GM10266 (cell line): ENCODE results near the gene PRELP.
A peak's percentile ranks its signal among the peaks of the same experiment; 100 is the strongest.
"Not testable (repeated sequence)": the region's sequence is repeated elsewhere in the genome, so short reads cannot be mapped to it uniquely, and the experiment has no call there.

Source experiments
- DNase-seq: peaks from one replicate; pipeline ENCODE4 v3.0.0; 2012; ENCODE audit errors: extremely low spot score
- CTCF ChIP-seq: IDR thresholded peaks from 2 replicates; pipeline ENCODE4 v1.5.1; 2012; ENCODE audit warnings: mild to moderate bottlenecking, low read depth; ENCODE audit not compliant: control insufficient read depth, insufficient read depth; ENCODE audit errors: missing control alignments

PRELP gene

GRCh38 chr1:203462143-203462542, 13.5 kb upstream of the PRELP start:
- no peak for TF ChIP-seq CTCF
- no peak for DNase-seq

- no peak for TF ChIP-seq CTCF
- no peak for DNase-seq
These were observed 12.7 kb upstream of the PRELP start for GRCh38 chr1:203462878-203463277.

GRCh38 chr1:203463469-203464062, 12.0 kb upstream of the PRELP start:
- no peak for DNase-seq
- TF ChIP-seq CTCF = peak; percentile 14

GRCh38 chr1:203464226-203464625, 11.4 kb upstream of the PRELP start:
- no peak for TF ChIP-seq CTCF

GRCh38 chr1:203464743-203465142, 10.9 kb upstream of the PRELP start:
- no peak for DNase-seq
- no peak for TF ChIP-seq CTCF

More at GRCh38 chr1:203464226-203464625, 11.4 kb upstream of the PRELP start:
- no peak for DNase-seq

GRCh38 chr1:203465146-203465798, 10.3 kb upstream of the PRELP start:
- TF ChIP-seq CTCF = no peak
- no peak for DNase-seq

- DNase-seq = no peak
These were observed 9.7 kb upstream of the PRELP start for GRCh38 chr1:203465948-203466347.

GRCh38 chr1:203466906-203467549, 8.6 kb upstream of the PRELP start:
- DNase-seq = not testable (repeated sequence)

More at GRCh38 chr1:203465948-203466347, 9.7 kb upstream of the PRELP start:
- no peak for TF ChIP-seq CTCF
